ENCODE data around the gene PODXL.
A peak's percentile ranks its signal among the peaks of the same experiment; 100 is the strongest.
"Not testable (repeated sequence)": the region's sequence is repeated elsewhere in the genome, so short reads cannot be mapped to it uniquely, and the experiment has no call there.

The PODXL gene

DNA sequence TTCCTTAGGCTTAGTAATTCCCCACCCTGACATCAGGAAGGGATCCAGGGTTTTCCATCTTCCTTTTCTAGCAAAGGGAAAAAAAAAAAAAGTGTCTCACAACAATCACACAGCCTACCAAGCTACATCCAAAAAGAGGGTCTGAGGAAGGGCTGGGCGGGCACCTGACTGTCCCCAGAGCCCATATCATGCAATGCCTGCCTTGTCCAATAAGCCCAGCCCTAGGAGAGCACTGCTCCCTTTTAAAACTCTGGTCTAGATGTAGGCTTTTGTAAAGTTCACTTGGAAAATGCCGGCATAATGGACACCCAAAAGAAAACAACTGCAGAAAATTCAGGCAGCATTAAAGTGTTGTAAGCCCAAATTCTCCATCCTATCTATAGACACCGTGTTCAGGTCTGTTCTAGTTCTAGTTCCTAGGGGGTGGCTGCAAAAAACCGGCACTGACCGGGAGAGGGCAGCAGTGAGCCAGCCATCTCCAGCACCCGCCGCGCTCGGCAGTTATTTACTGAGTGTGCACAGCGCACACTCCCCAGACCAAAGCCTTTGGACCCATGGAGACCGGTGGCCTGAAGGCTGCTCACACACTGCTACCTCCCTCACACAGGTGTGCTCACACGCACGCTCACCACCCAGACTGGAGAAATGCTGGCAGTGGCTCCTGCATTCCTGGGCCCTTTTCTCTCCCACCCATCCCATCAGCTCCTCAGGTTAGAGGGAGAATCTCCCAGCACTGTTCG is 48.7 kb downstream of the PODXL start:
- peak; percentile 80 for DNase-seq

GRCh38 chr7:131506597-131506996 is 49.8 kb downstream of the PODXL start:
- no peak for DNase-seq

GRCh38 chr7:131505636-131506557 is 50.5 kb downstream of the PODXL start:
- no peak for DNase-seq

DNA sequence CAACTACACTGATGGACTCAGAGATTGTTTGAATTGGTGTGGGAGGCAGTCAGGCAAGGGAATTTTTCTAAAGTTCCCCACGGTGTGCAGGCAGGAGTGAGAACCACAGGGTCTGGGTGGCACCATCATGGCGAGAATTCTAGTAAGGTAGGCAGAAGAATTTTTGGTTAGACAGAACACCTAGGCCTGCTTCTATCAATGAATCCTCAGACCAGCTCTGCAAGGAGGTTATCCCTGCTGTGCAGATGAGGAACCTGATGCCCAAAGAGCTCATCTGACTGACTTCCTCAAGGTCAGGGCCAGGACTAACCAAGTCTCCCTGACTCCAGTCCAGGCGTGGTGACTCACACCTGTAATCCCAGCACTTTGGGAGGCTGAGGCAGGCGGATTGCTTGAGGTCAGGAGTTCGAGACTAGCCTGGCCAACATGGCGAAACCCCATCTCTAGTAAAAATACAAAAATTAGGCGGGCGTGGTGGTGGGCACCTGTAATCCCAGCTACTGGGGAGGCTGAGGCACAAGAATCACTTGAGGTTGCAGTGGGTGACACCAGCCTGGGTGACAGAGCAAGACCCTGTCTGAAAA is 51.3 kb downstream of the PODXL start:
- not testable (repeated sequence) for DNase-seq

- DNase-seq = no peak
These were observed 52.1 kb downstream of the PODXL start for GRCh38 chr7:131504157-131504899.

DNA sequence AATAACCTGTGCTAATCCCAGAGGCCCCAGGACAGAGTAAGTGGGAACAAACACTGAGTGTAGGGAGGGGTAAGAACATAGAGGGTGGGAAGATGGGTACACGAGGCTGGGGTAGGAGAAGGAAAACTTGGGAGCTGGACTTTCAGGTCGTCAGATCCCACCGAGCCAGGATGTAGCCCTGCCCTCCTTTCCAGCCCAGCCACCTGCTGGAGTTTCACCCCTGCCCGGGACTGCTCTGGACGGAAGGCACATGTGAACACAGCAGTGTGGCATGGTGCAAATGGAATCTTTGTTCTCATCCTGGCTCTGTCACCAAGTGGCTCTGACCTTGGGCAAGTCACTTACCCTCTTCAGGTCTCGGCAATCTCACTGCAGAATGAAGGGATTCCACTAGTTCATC is 52.8 kb downstream of the PODXL start:
- DNase-seq = no peak

DNA sequence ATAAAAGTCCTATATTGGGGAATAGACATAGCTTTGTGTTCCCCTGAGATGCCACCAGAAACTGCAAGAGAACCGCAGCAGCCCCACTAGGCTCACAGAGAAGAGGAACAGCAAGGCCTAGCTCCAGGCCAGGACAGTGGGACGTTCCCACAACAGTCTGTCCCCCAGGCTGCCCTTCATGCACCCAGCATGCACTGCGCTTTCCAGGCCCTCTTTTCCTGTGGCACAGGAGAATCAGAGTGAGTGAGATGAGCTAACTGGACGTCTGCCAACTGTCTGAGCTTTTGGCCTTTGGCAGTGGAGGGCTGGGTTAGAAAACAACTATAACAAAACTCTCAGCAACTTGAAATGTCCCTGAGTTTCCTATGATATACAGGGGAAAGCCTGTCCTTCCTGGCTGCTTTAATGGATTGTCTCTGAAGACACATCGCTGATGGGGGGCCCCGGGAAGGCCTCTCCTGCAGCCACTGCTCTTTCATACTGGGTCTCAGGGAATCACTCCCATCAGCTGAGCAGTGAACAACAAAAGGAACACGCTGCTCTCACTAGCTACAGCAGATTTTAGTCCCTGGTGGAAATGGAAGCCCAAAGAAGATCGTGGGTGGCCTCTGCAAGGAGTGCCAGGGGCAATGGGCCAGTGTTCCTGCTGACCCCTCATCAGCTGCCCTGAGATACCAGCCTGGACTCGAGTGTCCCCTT is 53.5 kb downstream of the PODXL start:
- peak; percentile 1 for DNase-seq

GRCh38 chr7:131501930-131502685 is 54.3 kb downstream of the PODXL start:
- no peak for DNase-seq

DNA sequence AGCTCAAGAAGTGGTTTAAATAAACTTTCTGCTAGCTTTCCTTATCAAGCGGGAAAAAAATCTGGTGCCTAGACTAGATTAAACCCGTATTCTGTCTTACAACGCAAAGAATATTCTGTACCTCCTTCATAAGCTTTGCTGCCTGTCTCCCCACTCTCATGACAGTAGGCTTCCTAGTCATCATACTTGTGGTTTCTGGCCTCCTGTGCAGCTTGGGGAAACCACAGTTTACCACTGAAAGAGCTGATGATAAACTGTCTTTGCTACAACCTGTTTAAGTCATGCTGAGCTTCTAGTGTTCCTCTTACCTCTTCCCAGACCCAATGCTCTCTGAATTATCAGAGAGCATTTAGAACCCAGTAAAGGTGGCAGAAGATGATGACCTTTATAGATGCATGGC is 55.0 kb downstream of the PODXL start:
- peak; percentile 45 for DNase-seq

- no peak for DNase-seq
These were observed 56.1 kb downstream of the PODXL start for GRCh38 chr7:131500357-131500756.

GRCh38 chr7:131499801-131500200 is 56.6 kb downstream of the PODXL start:
- DNase-seq = no peak

DNA sequence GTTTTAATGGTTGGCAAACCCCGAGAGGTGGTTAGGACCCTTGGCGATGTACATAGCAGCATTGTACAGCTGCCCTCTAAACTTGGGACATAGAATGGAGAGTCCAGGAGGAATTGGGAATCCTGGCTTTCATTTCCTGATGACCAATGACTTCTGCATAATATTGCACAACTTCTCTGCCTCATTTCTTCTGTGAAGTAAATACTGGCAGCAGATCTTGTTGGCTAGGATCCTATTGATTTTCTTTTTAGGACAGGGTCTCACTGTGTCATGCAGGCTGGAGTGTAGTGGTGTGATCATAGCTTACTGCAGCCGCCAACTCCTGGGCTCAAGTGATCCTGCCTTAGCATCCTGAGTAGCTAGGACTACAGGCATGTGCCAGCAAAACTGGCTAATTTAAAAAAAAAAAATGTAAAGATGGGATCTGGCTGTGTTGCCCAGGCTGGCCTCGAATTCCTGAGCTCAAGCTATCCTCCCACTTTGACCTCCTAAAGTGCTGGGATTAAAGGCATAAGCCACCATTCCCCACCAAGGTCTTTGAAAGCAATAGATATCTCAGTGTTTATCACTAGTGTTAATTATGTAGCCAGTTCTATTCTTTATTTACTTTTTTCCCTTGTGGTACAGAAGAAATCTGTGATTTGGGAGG is 58.1 kb downstream of the PODXL start:
- DNase-seq = no peak

- DNase-seq = no peak
These were observed 59.0 kb downstream of the PODXL start for GRCh38 chr7:131497454-131497853.

- no peak for DNase-seq
These were observed 60.5 kb downstream of the PODXL start for GRCh38 chr7:131495669-131496498.

- DNase-seq = no peak
These were observed 62.2 kb downstream of the PODXL start for GRCh38 chr7:131494182-131494581.

- no peak for DNase-seq
These were observed 62.8 kb downstream of the PODXL start for GRCh38 chr7:131493581-131493980.

DNA sequence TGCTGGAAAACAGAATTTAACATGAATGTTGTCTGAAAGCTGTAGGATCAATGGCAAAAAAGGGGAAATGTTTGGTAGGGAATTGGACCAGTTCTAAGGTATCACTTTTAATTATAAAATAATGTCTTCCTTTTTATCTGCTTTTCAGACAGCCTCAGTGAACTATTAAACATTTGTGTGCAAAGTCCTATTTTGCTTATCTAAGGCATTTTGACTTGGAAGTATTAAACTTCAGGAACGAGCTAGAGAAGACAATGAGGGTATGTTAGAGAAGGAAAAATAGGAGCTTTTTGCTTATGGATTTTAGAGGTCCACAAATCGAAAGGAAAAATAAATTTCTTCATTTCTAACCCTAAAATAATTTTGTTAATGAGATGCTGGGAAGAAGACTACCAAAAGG is 63.3 kb downstream of the PODXL start:
- DNase-seq = no peak

DNA sequence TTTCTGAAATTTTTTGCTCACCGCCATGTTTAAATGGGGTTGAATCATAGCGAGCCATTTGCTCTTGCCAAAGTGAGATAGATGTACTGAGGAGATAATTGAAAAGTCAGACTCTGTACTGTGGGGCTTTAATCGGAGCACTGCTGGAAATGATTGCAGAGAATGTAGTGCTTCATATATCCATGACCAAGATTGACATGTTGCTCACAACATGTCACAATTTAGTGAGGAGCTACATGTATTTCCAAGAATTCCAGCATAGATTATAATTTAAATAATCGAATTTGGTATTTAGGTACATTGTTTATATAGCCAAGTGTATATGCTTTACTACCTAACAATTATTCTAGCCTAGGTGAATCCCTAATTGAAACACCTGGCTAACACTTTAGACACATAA is 66.5 kb downstream of the PODXL start:
- no peak for DNase-seq

DNA sequence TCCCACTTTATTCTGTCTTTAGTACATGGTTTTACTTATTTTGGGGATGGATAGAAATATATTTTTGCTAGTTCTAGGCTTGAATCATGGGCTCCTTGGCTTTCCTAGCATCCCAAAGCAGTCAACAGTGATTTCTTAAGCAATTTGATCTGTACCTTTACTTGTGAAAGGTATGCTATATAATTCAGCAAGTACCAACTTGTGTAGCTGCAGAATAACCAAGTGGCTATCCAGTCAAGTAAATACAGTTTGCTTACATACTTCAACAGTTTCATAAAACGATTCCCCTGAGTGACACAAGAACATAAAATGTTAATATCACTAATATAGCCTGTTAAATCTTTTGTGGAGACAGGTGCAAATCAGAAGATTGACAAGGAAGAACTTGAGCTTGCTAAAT is 67.2 kb downstream of the PODXL start:
- no peak for DNase-seq

GRCh38 chr7:131488361-131488760 is 68.1 kb downstream of the PODXL start:
- DNase-seq = no peak

All from OCI-M1 (cell line).